Mucosa of stomach (tissue), 1 donor: Measurements from ENCODE around the gene NOTUM.
A peak's percentile ranks its signal among the peaks of the same experiment; 100 is the strongest.
"Not testable (repeated sequence)": the region's sequence is repeated elsewhere in the genome, so short reads cannot be mapped to it uniquely, and the experiment has no call there.

Source experiments
- H3K27me3 ChIP-seq: one replicate; pipeline ENCODE4 v1.7.0; 2013; ENCODE audit warnings: mild to moderate bottlenecking, low read length; ENCODE audit not compliant: control insufficient read depth, insufficient read depth
- H3K36me3 ChIP-seq: one replicate; pipeline ENCODE4 v1.7.0; 2013; ENCODE audit warnings: low read length; ENCODE audit not compliant: control insufficient read depth, insufficient read depth
- H3K4me1 ChIP-seq: one replicate; pipeline ENCODE4 v1.7.0; 2013; ENCODE audit warnings: mild to moderate bottlenecking, low read length; ENCODE audit not compliant: control insufficient read depth, insufficient read depth
- H3K4me3 ChIP-seq: one replicate; pipeline ENCODE4 v1.7.0; 2013; ENCODE audit warnings: low read length
- H3K9ac ChIP-seq: one replicate; pipeline ENCODE4 v1.7.0; 2013; ENCODE audit warnings: mild to moderate bottlenecking, low read length, moderate library complexity
- H3K9me3 ChIP-seq: one replicate; pipeline ENCODE4 v1.7.0; 2013; ENCODE audit warnings: mild to moderate bottlenecking, low read length, moderate library complexity; ENCODE audit not compliant: control insufficient read depth
- donor health status: Pancreatic carcinoma.

NOTUM gene

GRCh38 chr17:81993729-81994592, 33.0 kb upstream of the NOTUM start:
- Histone ChIP-seq H3K4me3 (no peak overlapping the region), H3K9me3 (no peaks in the 10 kb centered on the region), H3K36me3 (no peaks in the 10 kb centered on the region), H3K9ac (no peak overlapping the region), H3K27me3 (no peaks in the 10 kb centered on the region), H3K4me1 (peaks cover 40% of the 10 kb centered on the region)

GRCh38 chr17:81992306-81993102, 31.5 kb upstream of the NOTUM start:
- Histone ChIP-seq H3K9ac (peak overlapping the region; percentile 55), H3K36me3 (no peaks in the 10 kb centered on the region)

GRCh38 chr17:81991684-81992305, 30.8 kb upstream of the NOTUM start:
- Histone ChIP-seq H3K9me3 (no peaks in the 10 kb centered on the region), H3K4me1 (peaks cover 40% of the 10 kb centered on the region), H3K27me3 (no peaks in the 10 kb centered on the region), H3K36me3 (no peaks in the 10 kb centered on the region), H3K4me3 (no peak overlapping the region), H3K9ac (peak overlapping the region; percentile 55)

More at GRCh38 chr17:81992306-81993102, 31.5 kb upstream of the NOTUM start:
- Histone ChIP-seq H3K4me1 (peaks cover 40% of the 10 kb centered on the region), H3K4me3 (no peak overlapping the region), H3K27me3 (no peaks in the 10 kb centered on the region), H3K9me3 (no peaks in the 10 kb centered on the region)

GRCh38 chr17:81990836-81991683, 30.1 kb upstream of the NOTUM start:
- Histone ChIP-seq H3K9me3 (no peaks in the 10 kb centered on the region), H3K36me3 (no peaks in the 10 kb centered on the region), H3K9ac (peak overlapping the region; percentile 25), H3K4me1 (peaks cover 40% of the 10 kb centered on the region), H3K4me3 (no peak overlapping the region), H3K27me3 (no peaks in the 10 kb centered on the region)

GRCh38 chr17:81987161-81987770, 26.3 kb upstream of the NOTUM start:
- Histone ChIP-seq H3K36me3 (no peaks in the 10 kb centered on the region), H3K27me3 (no peaks in the 10 kb centered on the region), H3K4me1 (peaks cover 17% of the 10 kb centered on the region), H3K9ac (no peak overlapping the region), H3K4me3 (no peak overlapping the region), H3K9me3 (no peaks in the 10 kb centered on the region)

GRCh38 chr17:81986606-81987005, 25.6 kb upstream of the NOTUM start:
- Histone ChIP-seq H3K36me3 (no peaks in the 10 kb centered on the region), H3K9ac (no peak overlapping the region)

GRCh38 chr17:81984773-81985410, 23.9 kb upstream of the NOTUM start:
- Histone ChIP-seq H3K4me3 (no peak overlapping the region), H3K9ac (no peak overlapping the region), H3K9me3 (no peaks in the 10 kb centered on the region), H3K36me3 (no peaks in the 10 kb centered on the region), H3K4me1 (no peaks in the 10 kb centered on the region), H3K27me3 (no peaks in the 10 kb centered on the region)

More at GRCh38 chr17:81986606-81987005, 25.6 kb upstream of the NOTUM start:
- Histone ChIP-seq H3K27me3 (no peaks in the 10 kb centered on the region), H3K4me1 (peaks cover 10% of the 10 kb centered on the region), H3K4me3 (no peak overlapping the region), H3K9me3 (no peaks in the 10 kb centered on the region)

GRCh38 chr17:81983639-81984373, 22.8 kb upstream of the NOTUM start:
- Histone ChIP-seq H3K4me1 (peaks cover 3% of the 10 kb centered on the region), H3K9me3 (no peaks in the 10 kb centered on the region), H3K9ac (no peak overlapping the region), H3K27me3 (no peaks in the 10 kb centered on the region), H3K4me3 (no peak overlapping the region), H3K36me3 (no peaks in the 10 kb centered on the region)

- H3K9me3 ChIP-seq = no peaks in the 10 kb centered on the region
- no peaks in the 10 kb centered on the region for H3K36me3 ChIP-seq
- no peak overlapping the region for H3K9ac ChIP-seq
- H3K27me3 ChIP-seq = no peaks in the 10 kb centered on the region
- H3K4me1 ChIP-seq = peaks cover 8% of the 10 kb centered on the region
- no peak overlapping the region for H3K4me3 ChIP-seq
These were observed 22.1 kb upstream of the NOTUM start for GRCh38 chr17:81983011-81983638.

- H3K4me1 ChIP-seq = peaks cover 13% of the 10 kb centered on the region
- H3K27me3 ChIP-seq, H3K4me3 ChIP-seq, H3K36me3 ChIP-seq, H3K9me3 ChIP-seq, H3K9ac ChIP-seq: not testable (repeated sequence)
These were observed 20.5 kb upstream of the NOTUM start for GRCh38 chr17:81981511-81981910.
